KMS-11 (cell line): ENCODE results near the gene CLIP2.
A peak's percentile ranks its signal among the peaks of the same experiment; 100 is the strongest.
"Not testable (repeated sequence)": the region's sequence is repeated elsewhere in the genome, so short reads cannot be mapped to it uniquely, and the experiment has no call there.

Experiments used
- H2AFZ ChIP-seq: fragments of 200-600 bp; sonication (generic); 2 replicates; pipeline ENCODE4 v1.6.1; 2016; ENCODE audit warnings: antibody characterized with exemption, mixed run types, low read depth
- H3K27ac ChIP-seq: fragments of 200-600 bp; sonication (generic); 2 replicates; pipeline ENCODE4 v1.6.1; 2016; ENCODE audit warnings: mild to moderate bottlenecking, mixed run types
- H3K27me3 ChIP-seq: fragments of 200-600 bp; sonication (generic); 2 replicates; pipeline ENCODE4 v1.6.1; 2017; ENCODE audit warnings: mild to moderate bottlenecking, low read depth, mixed run types, moderate library complexity; ENCODE audit not compliant: insufficient read depth
- H3K36me3 ChIP-seq: fragments of 200-600 bp; sonication (generic); 2 replicates; pipeline ENCODE4 v1.6.1; 2017; ENCODE audit warnings: mild to moderate bottlenecking, mixed run types; ENCODE audit not compliant: insufficient read depth
- H3K4me1 ChIP-seq: fragments of 200-600 bp; sonication (generic); 2 replicates; pipeline ENCODE4 v1.6.1; 2016; ENCODE audit warnings: mild to moderate bottlenecking, low read depth, mixed run types; ENCODE audit not compliant: poor library complexity, severe bottlenecking
- H3K4me2 ChIP-seq: fragments of 200-600 bp; sonication (generic); 2 replicates; pipeline ENCODE4 v1.7.0; 2016; ENCODE audit warnings: mild to moderate bottlenecking, mixed run types
- H3K4me3 ChIP-seq: fragments of 200-600 bp; sonication (generic); IDR thresholded peaks from 2 replicates; pipeline ENCODE4 v1.6.1; 2017; ENCODE audit warnings: low read depth, low read length, mixed read lengths; ENCODE audit not compliant: insufficient read depth
- H3K79me2 ChIP-seq: fragments of 200-600 bp; sonication (generic); 2 replicates; pipeline ENCODE4 v1.6.1; 2016; ENCODE audit warnings: low read depth, mixed run types; ENCODE audit not compliant: insufficient read depth
- H3K9ac ChIP-seq: fragments of 200-600 bp; sonication (generic); 2 replicates; pipeline ENCODE4 v1.6.1; 2016; ENCODE audit warnings: mild to moderate bottlenecking, mixed run types
- H4K20me1 ChIP-seq: fragments of 200-600 bp; sonication (generic); 2 replicates; pipeline ENCODE4 v1.6.1; 2016; ENCODE audit warnings: mild to moderate bottlenecking, mixed run types; ENCODE audit not compliant: insufficient read depth
- TF ChIP-seq, protein P1 (sequence below): fragments of 200-600 bp; sonication (generic); conservative IDR thresholded peaks from 2 replicates; pipeline ENCODE4 v1.6.1; 2017; ENCODE audit warnings: low read depth, mild to moderate bottlenecking, antibody characterized with exemption, low read length, moderate library complexity, mixed read lengths

CLIP2 gene

DNA sequence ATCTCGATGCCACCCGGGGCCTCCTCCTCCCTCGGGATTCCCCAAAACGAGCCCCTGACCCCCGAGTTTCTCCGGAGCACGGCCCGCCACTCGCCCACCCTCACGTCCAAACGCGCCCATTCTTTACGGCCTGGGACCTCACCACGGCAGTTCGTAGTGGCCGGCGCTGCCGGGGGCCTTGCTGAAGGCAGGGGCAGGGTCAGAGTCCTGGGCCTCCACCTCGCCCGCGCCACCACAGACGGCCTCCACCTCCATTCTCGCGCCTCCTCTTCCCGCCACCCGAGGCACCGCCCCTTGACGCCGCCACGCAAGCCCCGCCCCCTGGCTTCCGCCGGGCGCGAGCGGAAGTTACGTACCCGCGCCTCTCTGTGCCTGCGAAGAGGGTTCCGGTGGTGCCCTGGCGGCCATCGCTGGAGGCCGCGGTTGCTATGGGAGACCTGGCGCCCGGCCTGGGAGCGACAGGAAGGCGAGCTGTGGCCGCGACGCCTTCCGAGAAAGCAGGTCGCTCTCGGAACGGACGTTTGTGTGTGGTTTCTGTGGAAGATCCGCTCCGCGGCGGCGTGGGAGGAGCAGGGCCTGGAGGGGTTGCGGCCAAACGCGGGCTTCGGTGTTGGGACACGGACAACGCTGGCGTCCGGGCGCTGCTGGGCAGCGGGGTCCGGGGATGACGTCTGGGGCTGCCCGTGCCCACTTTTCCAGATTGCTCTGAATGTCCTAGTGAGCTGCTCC is 34.9 kb upstream of the CLIP2 start, which contains the start of gene RFC2:
RFC2 (minus strand) TSS at position 271 of the 729 bp plus-strand sequence; CDS start at position 255, 16 bp downstream.
- Histone ChIP-seq H3K4me1 (peaks cover 19% of the 10 kb centered on the region), H4K20me1 (no peaks in the 10 kb centered on the region), H3K4me2 (peak within 1 kb of the TSS; percentile 69), H3K9ac (peak within 1 kb of the TSS; percentile 81), H3K4me3 (no peak within 1 kb of the TSS), H3K79me2 (peaks cover 26% of the 10 kb centered on the region), H3K27ac (peak within 1 kb of the TSS; percentile 59), H2AFZ (peak within 1 kb of the TSS; percentile 88), H3K27me3 (no peaks in the 10 kb centered on the region), H3K36me3 (peaks cover 15% of the 10 kb centered on the region; the same call in 1 of the 2 replicates)
- TF ChIP-seq, protein P1, sequence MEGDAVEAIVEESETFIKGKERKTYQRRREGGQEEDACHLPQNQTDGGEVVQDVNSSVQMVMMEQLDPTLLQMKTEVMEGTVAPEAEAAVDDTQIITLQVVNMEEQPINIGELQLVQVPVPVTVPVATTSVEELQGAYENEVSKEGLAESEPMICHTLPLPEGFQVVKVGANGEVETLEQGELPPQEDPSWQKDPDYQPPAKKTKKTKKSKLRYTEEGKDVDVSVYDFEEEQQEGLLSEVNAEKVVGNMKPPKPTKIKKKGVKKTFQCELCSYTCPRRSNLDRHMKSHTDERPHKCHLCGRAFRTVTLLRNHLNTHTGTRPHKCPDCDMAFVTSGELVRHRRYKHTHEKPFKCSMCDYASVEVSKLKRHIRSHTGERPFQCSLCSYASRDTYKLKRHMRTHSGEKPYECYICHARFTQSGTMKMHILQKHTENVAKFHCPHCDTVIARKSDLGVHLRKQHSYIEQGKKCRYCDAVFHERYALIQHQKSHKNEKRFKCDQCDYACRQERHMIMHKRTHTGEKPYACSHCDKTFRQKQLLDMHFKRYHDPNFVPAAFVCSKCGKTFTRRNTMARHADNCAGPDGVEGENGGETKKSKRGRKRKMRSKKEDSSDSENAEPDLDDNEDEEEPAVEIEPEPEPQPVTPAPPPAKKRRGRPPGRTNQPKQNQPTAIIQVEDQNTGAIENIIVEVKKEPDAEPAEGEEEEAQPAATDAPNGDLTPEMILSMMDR = 0 out of 2 replicates have a peak, but pooled peaks have one; percentile 5

DNA sequence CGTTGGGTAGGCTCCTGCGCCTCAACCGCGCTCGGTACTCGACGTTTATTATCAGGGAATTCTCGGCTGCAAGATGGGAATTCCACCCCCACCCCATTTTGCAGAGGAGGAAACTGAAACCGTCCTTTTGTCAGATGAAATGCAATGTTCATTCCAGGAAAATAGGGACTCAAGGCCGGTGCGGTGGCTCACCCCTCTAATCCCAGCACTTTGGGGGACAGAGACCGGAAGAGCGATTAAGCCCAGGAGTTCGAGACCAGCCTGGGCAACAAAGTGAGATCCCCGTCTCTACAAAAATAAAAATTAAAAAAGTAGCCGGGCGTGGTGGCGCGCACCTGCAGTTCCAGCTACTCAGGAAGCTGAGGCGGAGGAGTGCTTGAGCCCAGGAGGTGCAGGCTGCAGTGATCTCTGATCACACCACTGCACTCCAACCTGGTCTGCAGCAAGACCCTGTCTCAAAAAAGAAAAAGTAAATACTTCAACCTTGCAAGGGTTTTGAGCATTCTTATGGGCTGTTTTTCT is 34.3 kb upstream of the CLIP2 start:
- peak overlapping the region; percentile 50 for H3K4me2 ChIP-seq
- no peak overlapping the region for H3K4me3 ChIP-seq
- H3K9ac ChIP-seq = peak overlapping the region; percentile 81
- H3K79me2 ChIP-seq = peaks cover 25% of the 10 kb centered on the region
- TF ChIP-seq, protein P1 = 0 out of 2 replicates have a peak, but pooled peaks have one; percentile 6
- H3K27ac ChIP-seq = peak overlapping the region; percentile 59
- peaks cover 19% of the 10 kb centered on the region for H3K4me1 ChIP-seq
- peaks cover 9% of the 10 kb centered on the region; the same call in 1 of the 2 replicates for H3K36me3 ChIP-seq
- no peaks in the 10 kb centered on the region for H4K20me1 ChIP-seq
- peak overlapping the region; percentile 88 for H2AFZ ChIP-seq
- H3K27me3 ChIP-seq = no peaks in the 10 kb centered on the region

DNA sequence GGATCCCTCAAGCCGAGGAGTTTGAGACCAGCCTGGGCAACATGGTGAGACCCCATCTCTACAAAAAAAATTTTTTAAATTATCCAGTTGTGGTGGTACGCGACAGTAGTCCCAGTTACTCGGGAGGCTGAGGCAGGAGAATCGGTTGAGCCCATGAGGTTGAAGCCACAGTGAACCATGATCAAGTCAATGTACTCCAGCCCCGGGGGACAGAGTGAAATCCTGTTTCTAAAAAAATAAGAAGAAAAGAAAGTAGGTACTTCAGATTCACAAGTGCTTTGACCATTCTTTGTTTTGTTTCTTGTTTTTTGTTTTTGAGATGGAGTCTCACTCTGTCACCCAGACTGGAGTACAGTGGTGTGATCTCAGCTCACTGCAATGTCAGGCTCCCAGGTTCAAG is 33.7 kb upstream of the CLIP2 start:
- not testable (repeated sequence) for H3K27me3 ChIP-seq, H3K27ac ChIP-seq, H3K4me3 ChIP-seq, H4K20me1 ChIP-seq, H3K9ac ChIP-seq, H3K36me3 ChIP-seq, H2AFZ ChIP-seq
- peaks cover 20% of the 10 kb centered on the region for H3K79me2 ChIP-seq
- peaks cover 19% of the 10 kb centered on the region for H3K4me1 ChIP-seq
- H3K4me2 ChIP-seq = peak overlapping the region; percentile 50

DNA sequence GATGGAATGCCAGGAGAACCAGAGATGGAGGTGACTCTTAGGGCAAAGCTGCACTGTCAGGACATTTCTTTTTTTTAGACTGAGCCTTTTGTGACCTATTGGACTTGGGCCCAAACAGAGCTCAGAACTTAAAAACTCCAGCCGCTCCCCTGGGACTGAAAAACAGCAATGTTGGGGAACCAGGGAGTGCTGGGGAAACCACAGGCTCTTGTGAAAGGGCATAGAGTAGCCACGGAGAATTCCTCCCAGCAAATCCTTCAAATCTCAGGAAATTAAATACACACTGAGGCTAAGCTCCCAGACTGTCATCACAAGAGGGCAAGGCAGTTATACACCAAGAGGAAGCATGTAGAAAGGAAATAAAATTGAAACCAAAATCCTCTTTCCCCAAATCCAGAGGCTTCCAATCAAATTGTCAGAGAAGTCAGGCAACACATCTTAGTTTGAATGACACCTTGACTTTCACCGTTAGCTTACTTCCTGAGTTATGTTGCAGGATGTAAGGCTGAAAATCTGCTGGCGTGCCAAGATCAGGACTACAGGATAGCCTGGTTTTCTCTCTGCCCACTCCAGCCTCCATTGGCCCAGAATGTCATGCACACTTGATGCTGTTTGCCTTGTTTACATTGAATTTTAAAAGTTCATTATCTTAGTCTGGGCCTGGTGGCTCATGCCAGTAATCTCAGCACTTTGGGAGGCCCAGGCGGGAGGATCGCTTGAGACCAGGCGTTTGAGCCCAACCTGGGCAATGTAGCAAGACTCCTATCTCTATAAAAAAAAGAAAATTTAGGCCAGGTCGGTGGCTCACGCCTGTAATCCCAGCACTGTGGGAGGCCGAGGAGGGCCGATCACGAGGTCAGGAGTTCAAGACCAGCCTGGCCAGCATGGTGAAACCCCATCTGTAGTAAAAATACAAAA is 32.5 kb upstream of the CLIP2 start:
- TF ChIP-seq, protein P1 = no peak
- Histone ChIP-seq H4K20me1 (no peaks in the 10 kb centered on the region), H3K36me3 (no peaks in the 10 kb centered on the region; the same call in 1 of the 2 replicates), H3K4me1 (peaks cover 19% of the 10 kb centered on the region), H3K27me3 (no peaks in the 10 kb centered on the region), H3K4me2 (no peak overlapping the region), H3K4me3 (no peak overlapping the region), H3K79me2 (peaks cover 20% of the 10 kb centered on the region), H2AFZ (no peak overlapping the region), H3K27ac (no peak overlapping the region), H3K9ac (no peak overlapping the region)
